SK-N-SH (cell line): Measurements from ENCODE around the gene GAL.

Source experiments
- CHD2 ChIP-seq: fragments of 150-350 bp; IDR thresholded peaks from 2 replicates; pipeline ENCODE4 v1.6.1; 2018; ENCODE audit warnings: low read length; ENCODE audit not compliant: partially characterized antibody
- CTCF ChIP-seq: fragments of 200-600 bp; sonication (generic); IDR thresholded peaks from 2 replicates; pipeline ENCODE4 v1.6.1; 2017; ENCODE audit warnings: antibody characterized with exemption, mild to moderate bottlenecking, moderate library complexity
- ELF1 ChIP-seq: IDR thresholded peaks from 2 replicates; pipeline ENCODE4 v1.4.0; 2012
- FOXJ3 ChIP-seq: sonication (generic); formaldehyde crosslinking; IDR thresholded peaks from 2 replicates; pipeline ENCODE4 v1.5.1; 2020; ENCODE audit warnings: mild to moderate bottlenecking, missing genetic modification reagents
- JUND ChIP-seq: IDR thresholded peaks from 2 replicates; pipeline ENCODE4 v1.4.0; 2012
- MAX ChIP-seq: IDR thresholded peaks from 2 replicates; pipeline ENCODE4 v1.4.0; 2012; ENCODE audit warnings: low read depth
- NFIC ChIP-seq: IDR thresholded peaks from 2 replicates; pipeline ENCODE4 v1.4.0; 2012; ENCODE audit warnings: borderline replicate concordance
- REST ChIP-seq: IDR thresholded peaks from 2 replicates; pipeline ENCODE4 v1.6.1; 2012; ENCODE audit warnings: mild to moderate bottlenecking, low read depth, low read length, moderate library complexity
- RFX5 ChIP-seq: IDR thresholded peaks from 2 replicates; pipeline ENCODE4 v1.6.1; 2012; ENCODE audit warnings: mild to moderate bottlenecking, improper control_type of control experiment, low read length
- TF ChIP-seq, protein P1 (sequence below): IDR thresholded peaks from 2 replicates; pipeline ENCODE4 v1.4.0; 2012; ENCODE audit warnings: low read depth, borderline replicate concordance

- TF ChIP-seq JUND (no peak), ELF1 (no peak), MAX (no peak), FOXJ3 (CRISPR knock-in tag) (no peak), CTCF (no peak), REST (no peak), NFIC (no peak), CHD2 (no peak), RFX5 (no peak)
- TF ChIP-seq, protein P1, sequence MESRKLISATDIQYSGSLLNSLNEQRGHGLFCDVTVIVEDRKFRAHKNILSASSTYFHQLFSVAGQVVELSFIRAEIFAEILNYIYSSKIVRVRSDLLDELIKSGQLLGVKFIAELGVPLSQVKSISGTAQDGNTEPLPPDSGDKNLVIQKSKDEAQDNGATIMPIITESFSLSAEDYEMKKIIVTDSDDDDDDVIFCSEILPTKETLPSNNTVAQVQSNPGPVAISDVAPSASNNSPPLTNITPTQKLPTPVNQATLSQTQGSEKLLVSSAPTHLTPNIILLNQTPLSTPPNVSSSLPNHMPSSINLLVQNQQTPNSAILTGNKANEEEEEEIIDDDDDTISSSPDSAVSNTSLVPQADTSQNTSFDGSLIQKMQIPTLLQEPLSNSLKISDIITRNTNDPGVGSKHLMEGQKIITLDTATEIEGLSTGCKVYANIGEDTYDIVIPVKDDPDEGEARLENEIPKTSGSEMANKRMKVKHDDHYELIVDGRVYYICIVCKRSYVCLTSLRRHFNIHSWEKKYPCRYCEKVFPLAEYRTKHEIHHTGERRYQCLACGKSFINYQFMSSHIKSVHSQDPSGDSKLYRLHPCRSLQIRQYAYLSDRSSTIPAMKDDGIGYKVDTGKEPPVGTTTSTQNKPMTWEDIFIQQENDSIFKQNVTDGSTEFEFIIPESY, result no peak
Measured at GRCh38 chr11:68646832-68647231, 37.5 kb upstream of the GAL start.
